GM21390 (cell line): ENCODE results near the gene GALNT2.

Source experiments
- ATAC-seq: cut with Tn5 transposase; IDR thresholded peaks from one replicate; pipeline ENCODE4 v1.9.1; 2021; ENCODE audit not compliant: unreplicated experiment

GALNT2 gene

DNA sequence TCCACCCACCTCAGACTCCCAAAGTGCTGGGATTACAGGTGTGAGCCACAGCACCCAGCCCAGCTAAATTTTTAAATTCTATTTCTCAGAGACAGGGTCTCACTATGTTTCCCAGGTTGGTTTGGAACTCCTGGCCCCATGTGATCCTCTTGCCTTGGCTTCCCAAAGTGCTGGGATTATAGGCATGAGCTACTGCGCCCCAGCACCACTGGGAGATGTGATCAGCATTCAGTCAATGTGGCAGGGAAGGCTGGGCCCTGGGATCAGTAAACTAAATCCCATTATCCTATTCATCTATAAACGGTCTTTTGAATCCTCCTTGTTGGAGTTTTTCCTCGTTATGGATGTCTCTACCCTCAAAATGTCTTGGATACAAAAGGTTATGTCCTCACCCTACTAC lies 245.6 kb downstream of the GALNT2 start:
- ATAC-seq: no peak

DNA sequence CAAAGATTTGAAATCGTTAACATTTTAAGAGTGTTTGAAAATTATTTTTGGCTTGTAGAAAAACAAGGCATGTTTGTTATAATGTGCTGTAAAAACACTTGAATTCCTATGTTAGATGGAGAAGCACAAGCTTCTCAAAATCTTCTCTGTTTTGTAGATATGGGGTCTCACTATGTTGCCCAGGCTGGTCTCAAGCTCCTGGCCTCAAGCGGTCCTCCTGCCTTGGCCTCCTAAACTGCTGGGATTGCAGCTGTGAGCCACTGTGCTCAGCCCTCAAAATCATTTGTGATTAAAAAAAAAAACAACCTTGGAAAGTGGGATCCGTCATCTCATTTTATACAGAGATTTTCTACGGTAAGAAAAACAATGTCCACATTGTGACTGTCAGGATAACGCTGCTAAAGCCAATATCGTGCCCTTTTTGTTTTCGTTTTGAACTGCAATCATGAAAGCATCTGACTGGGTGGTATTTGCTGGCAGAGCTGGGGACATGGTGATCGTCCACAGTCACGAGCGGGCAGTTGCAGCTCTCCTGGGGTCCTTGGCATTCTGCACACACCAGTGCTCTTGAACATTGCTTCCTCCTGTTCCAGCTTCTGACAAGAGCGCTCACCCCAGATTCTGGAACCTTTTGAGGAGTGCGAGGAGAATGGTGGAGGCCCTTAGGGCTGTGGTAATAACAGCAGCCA lies 246.6 kb downstream of the GALNT2 start:
- ATAC-seq: no peak

DNA sequence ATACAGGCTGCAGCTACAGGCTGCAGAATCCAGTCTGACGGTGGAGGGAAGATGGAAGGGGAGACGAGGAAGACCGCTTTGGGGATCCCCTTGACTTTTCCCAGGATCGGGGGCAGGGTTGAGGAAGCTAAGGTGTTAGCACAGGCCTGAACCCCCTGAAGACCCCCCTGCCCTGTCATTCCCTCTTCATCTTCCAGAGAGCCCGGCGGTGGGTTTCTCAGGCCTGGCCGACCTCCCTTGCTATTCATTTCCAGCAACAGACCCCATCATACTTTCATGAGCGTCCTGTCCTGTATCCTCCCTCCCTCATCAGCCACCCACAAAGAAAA lies 247.1 kb downstream of the GALNT2 start:
- no peak for ATAC-seq

DNA sequence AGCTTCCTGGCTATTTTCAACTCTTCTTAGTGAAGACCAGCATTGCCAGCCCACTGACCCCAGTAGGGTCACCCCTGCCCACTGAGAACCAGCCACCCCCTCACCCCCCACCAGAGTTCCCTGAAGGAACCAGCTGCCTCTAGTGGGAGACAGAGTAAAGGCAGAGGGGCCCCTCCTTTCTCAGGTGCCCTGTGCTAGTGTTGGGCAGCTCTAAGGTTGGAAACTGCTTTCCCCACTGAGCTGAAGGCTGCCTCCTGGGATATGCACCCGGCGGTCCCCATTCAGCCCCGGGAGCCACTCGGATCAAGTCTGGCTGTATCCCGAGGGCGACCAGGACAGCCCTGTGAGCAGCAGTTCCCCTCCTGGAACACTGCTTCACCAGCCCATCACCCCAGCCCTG lies 248.1 kb downstream of the GALNT2 start:
- ATAC-seq: no peak

DNA sequence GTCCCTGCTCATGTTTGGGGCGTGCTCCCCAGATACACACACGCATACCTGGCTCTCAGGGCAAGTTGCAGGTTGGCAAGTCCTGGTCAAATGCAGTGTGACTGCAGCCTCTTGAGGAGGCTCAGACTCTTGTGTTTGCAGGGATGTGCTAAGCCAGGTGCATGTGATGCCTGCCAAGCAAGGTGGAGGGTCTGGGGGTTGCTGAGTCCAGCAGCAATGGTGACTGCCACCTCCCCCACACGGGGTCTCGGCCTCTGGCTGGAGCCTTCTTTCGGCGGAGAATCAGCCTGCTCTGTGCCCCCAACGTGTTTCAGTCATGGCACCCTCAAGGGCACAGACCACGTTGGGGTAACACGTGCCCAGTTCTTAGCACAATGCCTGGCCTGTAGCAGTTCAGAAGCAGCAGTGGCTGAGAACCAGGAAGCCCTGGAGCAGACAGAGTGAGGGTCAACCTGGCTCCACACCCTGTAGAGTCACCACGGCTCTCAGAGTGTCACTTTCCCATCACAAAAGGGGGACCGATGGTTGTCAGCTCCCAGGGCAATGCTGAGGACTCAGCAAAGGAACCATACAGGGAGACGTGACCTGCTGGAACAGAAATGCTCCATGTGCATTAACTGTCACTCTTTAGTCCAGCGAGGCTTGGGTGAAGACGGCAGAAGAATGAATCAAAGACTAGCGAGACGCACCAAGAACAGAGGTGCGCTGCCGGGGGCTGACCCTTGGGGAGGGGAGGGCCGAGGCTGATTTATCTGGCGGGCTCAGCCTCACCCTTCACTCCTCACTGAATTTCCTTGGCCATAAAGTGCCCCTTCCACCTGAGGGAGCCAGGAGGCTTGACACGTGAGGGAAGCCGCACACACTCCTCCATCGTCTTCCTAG lies 250.1 kb downstream of the GALNT2 start:
- no peak for ATAC-seq

DNA sequence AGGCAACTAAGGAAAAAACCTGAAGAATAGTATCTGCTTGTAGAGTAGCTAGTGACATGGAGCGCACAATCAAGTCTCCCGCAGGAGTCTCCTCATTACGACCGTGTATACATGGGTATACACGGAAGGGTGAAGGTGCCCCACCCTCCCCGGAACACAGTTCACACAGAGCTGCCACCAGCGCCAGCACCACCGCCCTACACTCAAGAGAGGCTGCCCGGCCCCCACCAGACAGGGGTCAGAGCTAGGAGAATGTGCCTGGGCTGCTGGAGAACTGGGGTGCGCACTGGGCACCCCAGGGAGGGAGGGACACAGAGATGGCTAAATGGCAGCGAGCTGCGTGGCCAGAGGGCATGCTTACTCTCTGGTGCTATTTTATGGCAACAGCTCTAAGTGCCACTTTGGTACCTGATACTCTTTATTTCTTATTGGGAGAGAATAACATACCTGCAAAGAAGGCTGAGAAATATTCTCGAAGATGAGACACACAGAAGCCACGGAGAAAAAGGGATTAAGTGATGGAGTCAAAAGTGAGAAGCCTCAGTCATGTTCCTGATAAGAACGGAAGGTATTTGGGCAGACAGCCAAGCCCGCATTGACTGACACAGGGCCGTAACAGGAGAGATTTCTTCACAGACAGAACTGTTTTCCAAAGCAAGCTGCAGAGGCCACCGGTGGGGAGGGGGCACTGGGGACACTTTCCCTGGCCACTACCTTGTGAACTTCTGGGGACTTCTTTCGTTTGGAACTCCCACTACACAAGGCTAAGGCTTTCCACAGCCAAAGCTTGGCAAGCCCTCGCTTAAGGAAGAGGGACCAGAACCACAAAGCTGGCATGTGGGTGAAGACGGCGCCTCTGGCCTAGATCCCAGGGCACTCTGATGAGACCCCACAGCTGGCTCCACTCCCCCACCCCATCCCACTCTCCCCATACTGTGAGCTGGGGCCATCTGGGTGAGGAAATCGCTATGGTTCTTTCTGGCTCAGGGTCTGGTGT lies 251.1 kb downstream of the GALNT2 start:
- ATAC-seq: no peak

DNA sequence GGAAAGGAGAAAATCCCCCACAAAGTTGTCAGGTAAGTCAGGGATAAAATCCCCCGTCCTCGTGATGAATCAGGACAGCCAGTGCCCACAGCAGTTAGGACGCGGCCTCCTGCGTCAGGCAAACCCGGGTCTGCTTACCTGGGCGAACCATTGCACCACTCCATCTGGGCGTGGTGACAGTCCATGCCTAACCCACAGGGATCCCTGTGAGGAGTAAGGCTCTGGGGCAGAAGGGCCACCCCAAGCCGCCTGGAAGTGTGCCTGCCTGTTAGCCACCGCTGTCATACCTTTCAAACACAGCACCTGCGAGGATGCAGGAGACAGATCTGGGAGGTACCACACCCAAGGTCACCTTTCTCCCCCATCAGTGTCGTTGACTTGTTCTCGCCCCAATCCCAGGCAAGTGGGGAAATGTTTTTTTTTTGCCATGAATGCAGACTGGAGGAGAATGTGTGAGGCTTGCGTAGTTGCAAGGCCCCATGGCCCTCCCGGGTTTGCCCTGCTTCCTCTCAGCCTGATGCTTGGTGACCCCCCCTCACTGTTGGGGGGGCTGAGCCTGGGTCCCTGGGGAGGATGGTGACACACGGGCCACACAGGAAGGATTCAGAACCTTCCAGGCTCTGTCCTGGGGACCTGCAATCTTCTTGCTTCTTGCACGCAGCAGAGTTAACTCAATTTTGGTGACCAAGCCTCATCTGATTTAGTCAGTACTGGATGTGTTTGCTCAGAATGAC lies 252.1 kb downstream of the GALNT2 start:
- ATAC-seq: no peak

DNA sequence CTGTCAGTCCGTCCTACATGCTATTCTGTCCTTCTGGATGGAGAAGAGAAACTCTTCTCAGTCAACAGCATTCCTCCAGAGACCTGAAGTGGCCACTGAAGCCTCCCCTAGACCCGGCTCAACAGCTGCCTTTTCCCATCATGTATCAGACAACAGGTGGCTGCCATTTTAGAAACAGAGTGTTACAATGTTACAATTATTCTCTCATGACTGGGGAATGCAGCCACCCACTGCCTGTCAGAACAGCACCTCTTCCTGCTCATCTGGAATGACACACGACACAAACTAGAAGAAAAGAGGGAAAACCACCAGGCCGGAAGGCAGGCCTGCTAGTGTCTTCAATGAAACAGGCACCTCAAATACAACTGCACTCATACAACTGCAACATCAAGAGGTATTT lies 253.8 kb downstream of the GALNT2 start:
- no peak for ATAC-seq

DNA sequence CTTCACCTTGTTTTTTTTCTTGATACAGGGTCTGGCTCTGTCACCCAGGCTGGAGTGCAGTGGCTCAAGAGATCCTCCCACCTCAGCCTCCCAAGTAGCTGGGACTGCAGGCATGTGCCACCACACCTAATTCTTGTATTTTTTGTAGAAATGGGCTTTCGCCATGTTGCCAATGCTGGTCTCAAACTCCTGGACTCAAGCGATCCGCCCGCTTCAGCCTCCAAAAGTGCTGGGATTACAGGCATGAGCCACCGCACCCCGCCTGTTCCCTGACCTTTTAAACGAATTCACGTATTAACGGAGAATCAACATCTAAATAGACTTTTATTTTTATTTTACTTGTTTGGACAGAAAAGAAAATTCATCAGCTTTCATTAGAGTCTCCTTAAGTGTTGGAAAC lies 254.3 kb downstream of the GALNT2 start:
- ATAC-seq: no peak

DNA sequence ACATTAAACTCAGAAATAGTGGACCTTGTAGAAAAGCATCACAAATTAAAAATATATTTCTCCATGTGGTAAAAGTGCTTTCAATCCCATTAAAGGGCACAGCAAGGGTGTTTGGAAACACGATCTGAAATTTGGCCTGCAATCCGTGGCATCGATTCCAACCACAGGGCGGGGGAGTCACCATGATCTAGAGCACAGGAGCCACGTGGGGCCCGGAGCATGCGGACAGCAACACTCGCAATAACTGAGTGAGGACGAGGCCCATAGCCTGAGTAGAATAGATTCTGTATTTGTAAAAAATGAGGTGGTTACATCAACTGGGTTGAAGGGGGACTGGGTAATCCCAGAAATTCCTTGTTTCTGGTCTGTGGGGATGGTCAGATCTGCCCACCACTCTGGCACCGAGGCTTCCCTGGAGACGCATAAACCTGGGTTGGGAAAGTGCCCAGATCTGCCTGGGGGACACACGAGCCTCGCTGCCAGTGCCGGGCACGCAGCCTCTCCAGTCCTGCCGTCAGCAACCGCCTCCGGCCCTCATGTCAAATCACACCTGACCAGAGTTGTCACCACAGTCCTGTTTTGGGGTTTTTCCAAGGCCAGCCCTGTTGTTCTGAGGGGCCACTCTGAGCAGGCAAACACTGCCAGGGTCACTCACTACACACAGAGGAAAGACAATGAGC lies 254.8 kb downstream of the GALNT2 start:
- no peak for ATAC-seq

DNA sequence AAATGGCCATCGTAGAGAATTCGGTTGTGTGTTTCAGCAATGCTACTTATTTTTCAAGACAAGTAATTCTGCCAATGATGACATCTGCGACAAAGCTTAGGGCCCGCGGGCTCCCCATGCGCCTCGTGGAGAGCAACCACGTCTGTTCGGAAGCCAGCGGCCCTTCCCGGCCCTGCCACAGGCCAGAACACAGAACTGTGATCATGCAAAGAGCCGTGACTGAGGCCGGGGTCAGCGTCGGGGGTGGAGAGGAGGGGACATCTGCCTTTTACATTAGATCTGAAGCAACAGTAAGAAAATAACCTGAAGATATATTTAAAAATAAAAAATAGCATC lies 255.4 kb downstream of the GALNT2 start:
- no peak for ATAC-seq

DNA sequence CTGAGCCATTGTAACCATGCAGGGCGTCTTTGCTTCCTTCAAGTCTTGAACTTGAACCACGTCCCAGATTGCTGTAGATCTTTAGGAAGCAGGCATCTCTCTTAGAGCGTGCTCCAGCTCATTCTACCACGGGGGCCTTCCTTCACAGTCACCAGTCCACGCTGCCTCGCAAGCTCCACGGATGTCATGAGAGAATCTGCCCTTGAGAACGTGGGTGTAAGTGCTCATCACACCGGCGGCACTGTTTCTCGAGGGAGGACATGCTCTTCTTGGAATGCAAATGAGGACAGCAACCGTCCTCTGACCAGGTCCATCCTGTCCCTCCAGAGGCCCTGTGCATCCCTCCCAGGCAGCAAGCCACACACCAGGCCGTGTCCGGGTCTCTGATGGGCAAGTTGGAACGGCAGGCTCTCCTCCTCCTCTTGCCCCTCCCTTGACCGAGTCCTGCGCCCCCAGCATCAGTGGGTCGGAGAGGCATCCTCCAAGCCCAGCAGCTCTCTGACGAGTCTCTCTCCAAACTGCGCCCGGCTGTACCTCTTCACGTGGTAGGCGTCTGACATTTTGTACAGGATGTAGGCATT lies 256.0 kb downstream of the GALNT2 start:
- no peak for ATAC-seq

DNA sequence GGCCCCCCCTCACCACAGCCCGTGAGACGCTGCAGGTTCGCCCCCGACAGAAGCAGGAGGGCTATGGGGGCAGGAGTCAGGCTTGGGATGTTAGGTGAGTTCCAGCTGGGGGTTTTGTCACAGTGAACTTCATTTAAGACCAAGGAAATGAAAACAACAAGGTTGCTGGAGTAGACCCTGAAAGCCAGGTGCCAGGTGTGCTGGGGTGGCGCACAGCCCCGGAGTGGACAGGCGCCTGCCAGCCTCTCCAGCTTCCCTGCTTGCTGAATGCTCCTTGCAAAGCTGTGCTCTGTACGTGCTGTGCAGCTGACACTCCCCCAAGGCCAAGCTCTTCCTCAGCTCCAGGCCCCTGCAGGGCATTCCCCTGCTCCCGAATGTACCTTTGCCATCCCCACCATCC lies 256.6 kb downstream of the GALNT2 start:
- no peak for ATAC-seq

DNA sequence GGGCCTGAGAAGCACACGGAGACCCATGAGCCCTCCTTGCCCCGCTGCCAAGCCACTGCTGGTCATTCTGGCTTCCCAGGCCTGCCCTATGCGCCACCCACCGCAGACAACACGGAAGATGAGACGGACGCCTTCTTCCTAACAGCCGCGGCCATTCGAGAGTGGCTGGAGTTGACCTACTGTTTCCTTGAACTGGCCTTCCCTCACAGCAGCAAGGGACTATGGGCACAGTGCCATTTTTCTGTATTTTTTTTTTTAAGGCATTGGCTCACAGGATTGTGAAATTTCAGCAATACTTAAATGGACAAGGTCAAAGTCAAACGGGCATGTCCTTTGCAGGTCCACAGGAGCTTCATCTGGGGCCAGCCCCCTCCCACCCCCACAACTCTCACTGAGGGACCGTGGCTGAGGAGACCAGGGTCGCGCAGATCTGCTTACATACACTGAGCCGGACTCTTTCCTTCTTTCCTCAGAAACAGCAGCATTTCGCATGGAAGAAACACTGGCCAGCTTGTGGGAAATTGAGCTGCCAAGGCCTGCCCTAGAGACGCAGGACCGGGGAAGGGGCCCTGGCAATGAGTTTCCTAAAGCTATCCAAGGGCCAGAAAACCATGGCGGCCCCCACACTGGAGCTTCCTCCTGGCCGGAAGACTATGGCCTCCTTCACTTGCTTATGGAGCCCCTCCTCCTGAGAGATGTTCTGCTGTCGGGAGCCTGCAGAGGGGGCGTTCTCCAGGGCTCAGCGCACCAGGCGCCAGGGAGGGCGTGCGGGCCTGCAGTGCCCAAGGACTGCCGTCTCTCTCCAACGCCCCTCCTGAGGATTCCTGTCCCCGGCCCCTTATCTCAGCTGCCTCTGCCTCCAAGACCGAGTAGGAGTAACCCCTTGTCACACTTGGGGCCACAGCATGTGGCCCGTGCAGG lies 260.2 kb downstream of the GALNT2 start:
- no peak for ATAC-seq

DNA sequence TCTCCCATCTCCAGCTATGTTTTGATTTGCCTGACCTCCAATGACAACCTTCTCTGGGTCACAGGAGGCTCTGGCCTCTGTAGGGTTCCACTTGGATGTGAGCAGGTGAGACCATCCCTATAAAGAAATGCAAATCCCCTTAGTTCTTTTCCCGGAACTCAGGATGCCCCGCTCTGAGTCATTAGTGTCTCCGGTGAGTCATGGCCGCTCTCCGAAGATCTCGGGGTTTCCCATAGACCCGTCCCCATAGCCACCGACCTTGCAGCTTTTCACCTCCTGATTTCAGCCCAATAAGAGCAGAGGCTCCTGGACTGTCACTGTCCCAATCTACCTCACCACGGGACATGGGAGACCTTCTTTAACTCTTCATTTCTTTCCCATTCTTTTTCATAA lies 260.9 kb downstream of the GALNT2 start:
- ATAC-seq: no peak

DNA sequence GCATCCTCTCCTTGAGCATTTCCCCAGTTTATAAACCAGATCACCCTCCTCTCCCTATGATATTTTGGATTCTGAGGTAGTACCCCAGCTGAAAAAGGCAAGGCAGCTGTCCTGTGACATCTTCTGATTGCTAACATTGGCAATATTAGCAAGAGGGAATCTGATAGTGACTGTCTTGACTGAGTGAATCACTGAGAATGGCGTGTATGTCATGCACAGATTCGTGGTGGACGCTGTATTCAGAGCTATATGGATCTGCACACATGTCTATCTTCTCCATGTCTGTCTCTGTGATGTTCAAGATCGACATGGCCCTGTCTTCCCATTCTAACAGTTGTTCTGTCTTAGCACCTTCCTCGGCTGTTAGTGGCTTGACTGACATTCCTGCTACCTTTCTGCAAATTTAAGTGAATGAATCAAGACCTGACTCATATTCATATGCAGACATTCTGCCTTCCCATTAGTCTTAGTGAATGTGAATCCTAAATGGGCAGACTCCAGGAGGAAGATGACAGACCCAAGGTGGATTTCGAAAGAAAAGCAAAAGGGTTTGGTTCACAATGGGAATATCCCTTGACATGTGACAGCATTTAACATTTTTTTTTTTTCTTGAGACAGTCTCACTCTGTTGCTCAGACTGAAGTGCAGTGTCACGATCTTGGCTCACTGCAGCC lies 261.4 kb downstream of the GALNT2 start:
- ATAC-seq: no peak

DNA sequence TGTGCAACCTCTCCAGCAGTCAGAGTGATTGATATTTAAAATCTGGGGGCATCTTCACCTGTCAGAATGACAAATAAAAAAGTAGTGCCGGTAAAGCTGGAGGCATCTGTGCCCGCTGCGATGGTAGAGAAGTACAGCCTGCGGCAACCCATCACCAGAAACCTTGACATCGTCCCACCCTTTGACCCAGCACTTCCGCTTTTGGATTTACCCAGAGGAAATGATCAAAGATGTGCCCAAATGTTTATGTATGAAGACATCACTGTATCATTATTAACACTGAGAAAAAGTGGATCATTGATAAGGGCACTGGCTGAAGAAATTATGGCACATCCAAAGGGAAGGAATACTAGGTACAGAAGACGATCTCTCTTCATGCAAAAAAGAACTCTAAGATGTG lies 263.1 kb downstream of the GALNT2 start:
- no peak for ATAC-seq
